Stimulated activated memory B cell treated with anti-CD40 and anti-IgM and Interleukin-4, amounts not matched to agents 10 μg/mL and 1 μg/mL and 100 μg/mL, for 72 hours (primary cell): ENCODE data around the gene OPA1.

Source experiments
- ATAC-seq: fragments of 150-1000 bp; cut with Tn5 transposase; 2 replicates; pipeline ENCODE4 v1.10.0; 2021
- H3K27ac Mint-ChIP-seq: one replicate; pipeline ENCODE4 v1.8.0; 2022; ENCODE audit warnings: mild to moderate bottlenecking, mixed read lengths
- H3K27me3 Mint-ChIP-seq: one replicate; pipeline ENCODE4 v1.8.0; 2022; ENCODE audit warnings: mixed read lengths
- H3K36me3 Mint-ChIP-seq: one replicate; pipeline ENCODE4 v1.8.0; 2022; ENCODE audit warnings: mixed read lengths
- H3K4me1 Mint-ChIP-seq: one replicate; pipeline ENCODE4 v1.8.0; 2022; ENCODE audit warnings: mixed read lengths
- H3K4me3 Mint-ChIP-seq: one replicate; pipeline ENCODE4 v1.8.0; 2022; ENCODE audit warnings: mild to moderate bottlenecking, moderate library complexity, mixed read lengths
- H3K9me3 Mint-ChIP-seq: one replicate; pipeline ENCODE4 v1.8.0; 2022; ENCODE audit warnings: mixed read lengths

OPA1 gene

GRCh38 chr3:193744822-193745684, 152.0 kb downstream of the OPA1 start:
- no peak for ATAC-seq
- Mint-ChIP-seq H3K4me1 (peaks cover 19% of the 10 kb centered on the region), H3K36me3 (no peaks in the 10 kb centered on the region)

GRCh38 chr3:193746832-193747231, 153.8 kb downstream of the OPA1 start:
- Mint-ChIP-seq H3K27me3 (no peaks in the 10 kb centered on the region), H3K4me1 (peaks cover 19% of the 10 kb centered on the region), H3K27ac (no peak overlapping the region), H3K9me3 (peaks cover 9% of the 10 kb centered on the region), H3K4me3 (no peak overlapping the region), H3K36me3 (no peaks in the 10 kb centered on the region)
- ATAC-seq: no peak

More at GRCh38 chr3:193744822-193745684, 152.0 kb downstream of the OPA1 start:
- Mint-ChIP-seq H3K27ac (no peak overlapping the region), H3K4me3 (no peak overlapping the region), H3K27me3 (no peaks in the 10 kb centered on the region), H3K9me3 (peaks cover 5% of the 10 kb centered on the region)
